ENCODE results near the gene GNB1. TPM values are rescaled to one million over a fixed set of nuclear protein-coding genes. Genes with fewer than 3 reads are reported as not detected.

Gene GNB1
- total RNA-seq, 3 donors from 2014 or later (not counting 1 experiment from before 2014, with no cell fraction given), result 285 to 304 (median 289) TPM

DNA sequence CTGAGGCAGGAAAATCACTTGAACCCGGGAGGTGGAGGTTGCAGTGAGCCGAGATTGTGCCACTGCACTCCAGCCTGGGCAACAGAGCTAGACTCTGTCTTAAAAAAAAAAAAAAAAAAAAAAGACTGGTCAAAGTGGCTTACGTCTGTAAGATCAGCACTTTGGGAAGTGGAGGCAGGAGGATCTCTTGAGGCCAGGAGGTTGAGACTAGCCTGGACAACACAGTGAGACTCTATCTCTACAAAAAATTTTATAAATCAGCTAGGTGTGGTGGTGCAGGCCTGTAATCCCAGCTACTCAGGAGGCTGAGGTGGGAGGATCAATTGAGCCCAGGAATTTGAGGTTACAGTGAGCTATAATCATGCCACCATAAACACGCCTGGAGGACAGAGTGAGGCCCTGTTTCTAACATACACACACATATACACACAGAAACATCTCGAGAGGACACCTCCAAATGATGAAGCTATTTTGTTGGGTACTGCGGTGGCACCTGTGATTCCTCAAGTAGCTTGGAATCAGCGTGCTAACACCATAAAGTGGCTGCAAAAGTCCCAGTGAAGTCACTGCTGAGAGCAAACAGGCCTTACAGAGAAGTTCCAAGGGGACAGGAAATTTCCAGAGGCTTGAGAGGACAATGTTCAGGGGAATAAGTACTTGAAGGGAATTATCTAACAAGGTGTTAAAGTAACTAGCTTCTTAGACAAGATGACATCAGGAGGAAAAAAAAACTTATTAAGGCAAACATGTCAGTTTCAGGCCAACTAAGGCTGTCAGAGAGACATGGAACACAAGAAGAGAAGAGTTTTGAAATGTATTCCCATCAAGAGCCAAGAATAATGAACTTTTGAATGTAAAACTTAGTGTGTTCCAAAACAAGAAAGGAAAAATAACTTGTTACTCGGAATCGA is 114.0 kb downstream of the GNB1 start:
- Histone ChIP-seq H3K27me3 (ENCODE audit: control insufficient read depth, insufficient read depth, low read length) (no peaks in the 10 kb centered on the region), H3K4me1 (ENCODE audit: control insufficient read depth, insufficient read depth, low read length) (peaks cover 44% of the 10 kb centered on the region), H3K27ac (ENCODE audit: low read length) (no peak overlapping the region), H3K4me3 (ENCODE audit: low read length) (no peak overlapping the region), H3K36me3 (ENCODE audit: control insufficient read depth, insufficient read depth, low read length) (peaks cover 2% of the 10 kb centered on the region), H3K9me3 (ENCODE audit: control insufficient read depth, insufficient read depth, low read length) (no peaks in the 10 kb centered on the region)
- DNase-seq, result no peak
- H3K36me3 Mint-ChIP-seq, result no peaks in the 10 kb centered on the region
- peaks cover 50 to 55% of the 10 kb centered on the region in 2 donors for H3K4me1 Mint-ChIP-seq
- intact Hi-C loops (cut with micrococcal nuclease), result no loop called here
- ATAC-seq, result no peak
- H3K4me3 Mint-ChIP-seq, result peak overlapping the region; percentile 89
- TF ChIP-seq, protein P1, sequence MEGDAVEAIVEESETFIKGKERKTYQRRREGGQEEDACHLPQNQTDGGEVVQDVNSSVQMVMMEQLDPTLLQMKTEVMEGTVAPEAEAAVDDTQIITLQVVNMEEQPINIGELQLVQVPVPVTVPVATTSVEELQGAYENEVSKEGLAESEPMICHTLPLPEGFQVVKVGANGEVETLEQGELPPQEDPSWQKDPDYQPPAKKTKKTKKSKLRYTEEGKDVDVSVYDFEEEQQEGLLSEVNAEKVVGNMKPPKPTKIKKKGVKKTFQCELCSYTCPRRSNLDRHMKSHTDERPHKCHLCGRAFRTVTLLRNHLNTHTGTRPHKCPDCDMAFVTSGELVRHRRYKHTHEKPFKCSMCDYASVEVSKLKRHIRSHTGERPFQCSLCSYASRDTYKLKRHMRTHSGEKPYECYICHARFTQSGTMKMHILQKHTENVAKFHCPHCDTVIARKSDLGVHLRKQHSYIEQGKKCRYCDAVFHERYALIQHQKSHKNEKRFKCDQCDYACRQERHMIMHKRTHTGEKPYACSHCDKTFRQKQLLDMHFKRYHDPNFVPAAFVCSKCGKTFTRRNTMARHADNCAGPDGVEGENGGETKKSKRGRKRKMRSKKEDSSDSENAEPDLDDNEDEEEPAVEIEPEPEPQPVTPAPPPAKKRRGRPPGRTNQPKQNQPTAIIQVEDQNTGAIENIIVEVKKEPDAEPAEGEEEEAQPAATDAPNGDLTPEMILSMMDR (IDR thresholded peaks at IDR 0.05), result no peak
- peak overlapping the region; percentile 81 to 82 for H3K27ac Mint-ChIP-seq
- WGBS (ENCODE audit: insufficient coverage), result 70% methylated on average over 8 of the region's 9 CpGs
- no peaks in the 10 kb centered on the region for H3K27me3 Mint-ChIP-seq (ENCODE audit: low read depth in 2 of 2)
- no peaks in the 10 kb centered on the region for H3K9me3 Mint-ChIP-seq

DNA sequence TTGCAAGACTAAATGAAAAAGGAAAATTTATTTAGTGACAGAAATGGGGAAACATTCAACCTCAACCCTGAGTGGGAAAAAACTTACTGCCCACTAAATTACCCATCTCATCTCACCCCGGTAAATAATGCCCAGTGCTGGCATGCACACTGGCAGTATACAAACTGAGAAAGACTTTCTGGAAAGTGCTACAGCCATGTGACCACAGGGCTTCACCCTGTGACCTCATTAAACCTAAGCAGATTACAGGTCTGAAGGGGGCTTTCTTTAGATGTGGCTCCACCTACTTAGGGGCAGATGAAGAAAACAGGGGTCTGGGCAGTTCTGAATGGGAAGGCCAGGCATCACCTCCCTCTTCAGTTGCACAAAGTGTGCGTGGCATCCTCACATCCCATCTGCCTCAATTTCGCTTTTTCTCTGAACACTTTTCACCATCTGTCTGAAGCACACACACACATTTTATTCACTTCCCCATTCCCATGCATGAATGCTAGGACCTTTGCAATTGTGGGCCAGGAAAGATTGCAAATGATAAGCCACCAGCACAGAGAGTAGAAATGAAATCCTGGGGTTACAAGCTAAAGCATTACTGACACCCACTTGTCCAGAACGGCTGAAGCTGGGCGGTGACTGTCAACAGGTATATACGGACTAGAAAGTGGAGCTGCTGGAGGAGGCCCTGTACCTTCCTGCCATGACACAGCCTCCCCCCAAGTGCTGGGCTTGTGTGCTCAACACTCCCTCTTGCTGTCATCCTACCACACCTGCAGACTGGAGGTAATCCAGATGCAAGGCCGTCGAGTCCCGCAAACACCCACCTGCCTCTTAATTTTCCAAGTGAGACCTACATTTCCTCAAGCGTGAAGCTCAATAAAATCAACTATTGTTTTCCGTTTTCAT is 115.3 kb downstream of the GNB1 start:
- 68% methylated on average over 11 of the region's 11 CpGs for whole genome bisulfite sequencing (ENCODE audit: insufficient coverage)
- no peak for DNase-seq
- TF ChIP-seq, protein P1 (IDR thresholded peaks at IDR 0.05), result no peak
- intact Hi-C loops (cut with micrococcal nuclease), result no loop called here
- H3K9me3 Mint-ChIP-seq, result no peaks in the 10 kb centered on the region
- H3K27ac Mint-ChIP-seq, result peak overlapping the region; percentile 77 to 82
- Histone ChIP-seq H3K27me3 (ENCODE audit: control insufficient read depth, insufficient read depth, low read length) (no peaks in the 10 kb centered on the region), H3K9me3 (ENCODE audit: control insufficient read depth, insufficient read depth, low read length) (no peaks in the 10 kb centered on the region), H3K4me1 (ENCODE audit: control insufficient read depth, insufficient read depth, low read length) (peaks cover 31% of the 10 kb centered on the region), H3K36me3 (ENCODE audit: control insufficient read depth, insufficient read depth, low read length) (peaks cover 7% of the 10 kb centered on the region), H3K27ac (ENCODE audit: low read length) (peak overlapping the region; percentile 8), H3K4me3 (ENCODE audit: low read length) (no peak overlapping the region)
- H3K4me3 Mint-ChIP-seq, result peak overlapping the region; percentile 32
- ATAC-seq, result no peak
- no peaks in the 10 kb centered on the region for H3K27me3 Mint-ChIP-seq (ENCODE audit: low read depth in 2 of 2)
- peaks cover 6% of the 10 kb centered on the region for H3K36me3 Mint-ChIP-seq
- peaks cover 43 to 46% of the 10 kb centered on the region in 2 donors for H3K4me1 Mint-ChIP-seq

DNA sequence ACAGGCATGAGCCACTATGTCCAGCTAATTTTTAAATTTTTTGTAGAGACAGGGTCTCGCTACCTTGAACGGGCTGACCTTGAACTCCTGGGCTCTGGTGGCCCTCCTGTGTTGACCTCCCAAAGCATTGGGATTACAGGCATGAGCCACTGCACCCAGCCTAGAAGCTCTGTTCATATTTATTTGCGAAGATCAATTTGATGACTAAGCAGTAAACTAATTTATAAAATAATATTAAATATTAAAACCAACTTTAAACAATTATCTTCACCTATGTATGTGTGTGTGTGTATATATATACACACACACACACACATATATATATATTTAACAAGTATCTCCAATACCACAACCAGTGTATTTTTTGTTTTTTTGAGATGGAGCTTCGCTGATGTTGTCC is 117.0 kb downstream of the GNB1 start:
- 93% methylated on average over 3 of the region's 4 CpGs for WGBS (ENCODE audit: insufficient coverage)

More for the DNA sequence above, 117.0 kb downstream of the GNB1 start:
- Mint-ChIP-seq H3K27me3 (ENCODE audit: low read depth in 2 of 2) (no peaks in the 10 kb centered on the region), H3K4me1 (peaks cover 27 to 29% of the 10 kb centered on the region in 2 donors), H3K36me3 (peaks cover 6% of the 10 kb centered on the region), H3K4me3 (no peak overlapping the region), H3K27ac (no peak overlapping the region), H3K9me3 (no peaks in the 10 kb centered on the region)
- no peaks in the 10 kb centered on the region for H3K27me3 ChIP-seq (ENCODE audit: control insufficient read depth, insufficient read depth, low read length)
- TF ChIP-seq, protein P1 (IDR thresholded peaks at IDR 0.05), result no peak
- DNase-seq, result no peak
- no peak overlapping the region for H3K4me3 ChIP-seq (ENCODE audit: low read length)
- no peak for ATAC-seq
- peaks cover 14% of the 10 kb centered on the region for H3K4me1 ChIP-seq (ENCODE audit: control insufficient read depth, insufficient read depth, low read length)
- intact Hi-C loops (cut with micrococcal nuclease), result no loop called here
- H3K27ac ChIP-seq (ENCODE audit: low read length), result no peak overlapping the region
- H3K9me3 ChIP-seq (ENCODE audit: control insufficient read depth, insufficient read depth, low read length), result no peaks in the 10 kb centered on the region
- peaks cover 7% of the 10 kb centered on the region for H3K36me3 ChIP-seq (ENCODE audit: control insufficient read depth, insufficient read depth, low read length)

All from natural killer cell (primary cell).